GM19455 (cell line): ENCODE measurements around the gene KIAA1210.

Experiments
- ATAC-seq: cut with Tn5 transposase; IDR thresholded peaks from one replicate; pipeline ENCODE4 v1.9.1; 2021; ENCODE audit not compliant: unreplicated experiment

Gene KIAA1210

DNA sequence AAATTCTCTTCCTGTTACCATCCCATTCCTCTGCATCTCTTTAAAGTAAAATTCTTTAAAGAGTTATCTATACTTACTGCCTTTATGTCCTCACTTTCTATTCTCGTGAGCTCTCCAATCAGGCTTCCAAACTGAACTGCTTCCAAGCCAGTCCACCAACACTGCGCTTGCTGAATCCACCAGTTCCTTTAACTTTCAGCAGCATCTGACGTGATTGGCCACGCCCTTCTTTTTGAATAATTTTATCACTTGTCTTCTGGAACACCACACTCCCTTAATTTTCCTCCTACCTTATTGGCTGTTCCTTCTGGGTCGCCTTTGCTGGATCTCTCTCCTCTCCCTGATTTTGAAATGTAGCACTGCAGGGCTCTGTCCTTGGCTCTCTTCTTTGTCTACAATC is at the start of gene KIAA1210:
Gene KIAA1210 (minus strand): TSS at position 163 of the 400 bp plus-strand sequence. CDS start 4,170 bp downstream, outside the sequence.
- ATAC-seq, result no peak

DNA sequence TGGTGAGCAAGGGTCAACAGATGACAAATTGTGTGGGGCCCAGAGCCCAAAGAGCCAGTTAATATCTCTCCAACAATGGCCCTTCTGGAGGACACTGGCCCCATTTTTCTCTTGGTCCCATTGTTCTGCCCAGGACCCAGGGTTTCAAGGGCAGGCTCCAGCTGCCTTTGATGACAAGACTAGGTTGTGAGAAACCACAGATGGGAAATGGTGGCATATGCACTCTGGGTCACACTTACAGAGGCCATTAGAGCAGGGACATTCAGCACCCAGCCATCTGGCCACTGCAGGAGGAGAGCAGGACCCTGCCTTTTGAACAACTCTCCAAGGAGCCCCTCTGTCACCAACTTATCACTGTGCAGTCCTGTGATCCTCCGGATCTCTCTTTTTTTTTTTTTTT is 49.7 kb upstream of the KIAA1210 start:
- no peak for ATAC-seq

DNA sequence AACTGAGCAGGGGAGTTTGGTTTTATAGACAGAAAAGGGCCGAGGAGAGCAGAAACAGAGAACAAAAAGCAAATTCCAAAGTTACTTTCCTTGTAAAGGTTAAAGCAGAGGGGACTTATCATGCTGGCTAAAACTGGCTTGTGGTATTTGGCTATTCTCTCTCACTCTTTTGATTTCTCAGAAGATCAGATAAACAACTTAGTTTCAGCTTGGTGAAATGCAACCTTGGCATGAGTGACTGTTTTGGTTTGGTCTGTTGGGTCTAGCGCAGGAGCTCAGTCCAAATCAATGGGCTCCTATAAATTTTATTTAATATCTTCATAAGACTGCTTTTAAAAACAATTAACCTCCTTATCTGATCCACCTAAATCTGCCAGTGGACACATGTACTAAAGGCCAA is 47.3 kb upstream of the KIAA1210 start:
- no peak for ATAC-seq

DNA sequence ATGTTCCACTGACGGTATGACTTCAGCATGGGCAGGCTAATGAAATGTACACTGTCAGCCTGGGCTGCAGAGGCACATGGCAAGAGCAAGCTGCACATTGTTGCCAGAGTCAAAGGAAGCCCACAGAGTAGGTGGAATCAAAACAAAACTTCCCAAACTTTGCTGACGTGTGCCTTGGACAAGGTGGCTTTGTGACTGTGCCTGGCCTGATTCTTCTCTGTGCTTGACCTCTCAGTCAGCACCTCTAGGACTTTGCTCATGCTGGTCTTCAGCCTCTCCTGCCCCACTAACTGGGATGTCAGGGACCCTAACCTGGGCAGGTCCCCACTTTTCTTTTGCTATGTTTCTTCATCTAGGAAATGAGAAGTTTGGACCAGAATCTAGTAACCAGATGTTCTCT is 40.5 kb upstream of the KIAA1210 start:
- no peak for ATAC-seq

DNA sequence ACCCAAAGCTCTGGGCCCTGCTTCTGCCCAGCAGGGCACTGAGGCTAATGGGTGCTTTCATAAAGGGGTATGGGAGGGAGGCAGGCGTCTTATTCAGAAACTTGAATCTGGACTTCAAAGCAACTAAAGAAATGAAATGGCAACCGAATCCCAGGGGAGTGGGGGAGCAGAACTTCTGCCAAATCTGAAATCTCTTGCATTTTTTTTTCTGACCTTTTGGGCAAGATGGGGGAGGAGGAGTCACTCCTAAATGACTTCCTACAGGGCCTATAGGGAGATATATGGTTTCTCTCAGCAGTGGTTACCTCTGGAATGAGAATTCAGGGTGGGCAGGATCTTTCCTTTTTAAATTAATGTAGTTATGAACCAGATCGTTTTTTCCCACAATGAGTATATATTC is 30.6 kb upstream of the KIAA1210 start:
- no peak for ATAC-seq

DNA sequence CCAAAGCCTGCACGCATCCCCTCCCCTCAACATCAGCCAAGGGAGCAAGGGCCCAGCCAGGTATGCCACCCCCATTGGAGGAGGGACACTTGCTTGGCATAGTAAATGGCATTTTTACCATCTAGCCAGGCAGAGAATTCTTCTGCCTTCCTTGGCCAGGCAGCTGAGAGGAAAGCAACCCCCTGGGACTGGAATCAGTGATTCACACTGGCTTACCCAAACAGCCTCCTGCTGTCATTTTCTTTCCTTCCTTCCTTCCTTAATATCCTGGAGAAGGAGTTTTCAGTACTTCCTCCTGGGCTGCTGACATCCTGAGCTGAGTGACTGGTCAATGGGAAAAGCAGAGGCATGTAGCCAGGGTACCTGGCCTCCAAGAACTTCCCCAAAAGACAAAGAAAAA is 28.6 kb upstream of the KIAA1210 start:
- no peak for ATAC-seq

DNA sequence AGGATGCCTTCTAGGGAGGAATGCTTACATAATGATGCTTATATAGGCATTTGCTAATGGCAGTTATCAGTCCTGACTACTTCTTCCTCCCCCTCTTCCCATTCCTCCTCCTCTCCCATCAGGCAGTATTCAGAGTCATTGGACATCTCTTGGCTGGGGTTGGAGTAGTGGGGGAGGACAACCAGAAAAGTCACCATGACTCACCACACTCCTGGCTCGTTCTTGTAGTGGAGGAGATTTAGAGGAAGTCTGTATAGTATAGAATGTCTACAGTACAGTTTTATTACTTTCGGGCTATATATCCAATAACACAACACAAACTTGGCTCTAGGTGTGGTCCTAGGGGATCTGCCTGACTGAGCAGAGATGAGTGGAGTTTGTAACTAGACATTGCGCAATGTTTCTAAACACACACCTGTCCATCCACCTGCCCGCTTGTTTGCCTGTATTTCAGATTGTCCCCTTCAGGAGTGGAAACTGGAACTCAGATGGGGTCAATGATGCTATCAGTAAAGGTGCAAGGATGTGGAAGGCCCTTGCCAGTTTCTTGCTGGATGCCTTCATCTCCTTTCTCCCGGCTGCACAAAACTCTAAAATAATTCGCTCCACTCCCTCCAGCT is 27.9 kb upstream of the KIAA1210 start:
- ATAC-seq, result no peak

DNA sequence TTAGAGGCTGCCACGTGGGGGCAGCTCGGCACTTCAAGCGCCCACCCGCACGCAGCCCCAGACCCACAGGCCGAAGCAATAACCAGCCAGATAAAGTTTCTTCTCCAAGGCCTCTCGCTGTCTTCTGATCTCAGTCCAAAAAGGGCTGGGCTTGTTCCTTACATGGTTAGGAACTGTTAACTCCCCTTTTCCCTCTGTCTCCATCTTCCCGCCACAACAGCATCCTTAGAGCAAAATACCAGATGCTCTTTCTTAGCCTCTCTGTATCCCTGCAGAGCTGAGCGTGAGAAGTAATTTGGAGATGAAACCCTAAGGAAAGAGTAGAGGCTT is 23.4 kb upstream of the KIAA1210 start:
- ATAC-seq, result no peak

DNA sequence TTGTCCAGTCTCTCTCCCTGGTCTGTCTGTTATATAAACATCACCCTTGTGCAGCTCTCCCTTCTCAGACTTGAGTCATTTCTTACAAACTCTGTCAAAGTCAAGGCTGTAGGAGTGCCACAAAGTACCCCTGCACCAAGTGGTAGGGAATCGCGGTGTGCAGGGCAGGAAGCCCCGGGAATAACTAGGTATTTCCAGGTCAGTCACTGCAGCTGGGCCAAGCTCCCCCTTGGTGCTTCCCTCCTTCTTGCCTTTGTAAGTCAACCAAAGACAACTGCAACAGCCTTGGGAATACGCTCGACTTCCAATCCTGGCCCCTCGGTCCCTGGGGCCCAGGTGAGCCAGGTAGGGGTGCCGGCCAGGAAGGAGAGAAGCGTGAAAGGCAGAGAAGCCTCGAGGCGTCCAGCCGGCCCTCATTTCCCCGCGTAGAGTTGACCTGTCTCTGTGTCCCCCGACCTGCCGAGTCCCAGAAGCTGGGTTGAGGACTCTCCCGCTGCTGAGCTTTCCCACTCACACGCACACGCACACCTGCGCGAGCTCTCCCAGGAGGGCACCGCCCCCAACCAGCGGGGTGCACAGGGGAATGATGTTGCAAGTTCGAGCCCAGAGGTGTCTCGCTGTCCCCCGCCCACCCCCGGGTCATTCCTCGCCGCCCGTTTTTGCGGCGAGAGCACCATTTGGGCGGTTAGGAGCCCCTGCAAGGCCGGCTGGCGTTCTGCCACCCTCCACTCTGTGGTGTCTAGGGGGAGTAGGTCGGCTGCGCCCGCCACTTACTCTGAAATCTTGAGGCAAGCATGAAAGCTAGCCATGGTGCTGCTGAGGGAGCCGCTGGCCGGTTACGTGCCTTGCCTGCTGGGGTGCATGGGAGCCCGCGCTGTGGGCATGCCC is 22.8 kb upstream of the KIAA1210 start:
- ATAC-seq, result no peak

DNA sequence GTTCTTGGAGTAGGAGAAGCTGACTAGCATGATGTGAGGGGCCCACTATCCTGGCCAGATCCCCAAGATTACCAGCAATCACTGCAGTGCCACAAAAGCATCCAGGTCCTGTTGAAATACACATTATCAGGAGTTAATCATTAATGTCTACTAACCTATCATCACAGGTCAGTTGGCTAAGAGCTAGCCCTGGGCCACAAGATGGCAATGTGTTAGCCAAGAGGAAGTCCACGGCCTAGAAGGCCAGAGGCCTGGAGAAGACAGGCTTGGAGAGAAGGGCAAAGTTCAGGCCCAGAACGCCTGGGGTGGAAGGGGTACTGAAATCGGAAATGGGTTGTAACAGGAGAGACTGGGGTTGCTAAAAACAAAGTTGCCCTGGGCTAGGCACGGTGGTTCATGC is 19.9 kb upstream of the KIAA1210 start:
- ATAC-seq, result no peak

DNA sequence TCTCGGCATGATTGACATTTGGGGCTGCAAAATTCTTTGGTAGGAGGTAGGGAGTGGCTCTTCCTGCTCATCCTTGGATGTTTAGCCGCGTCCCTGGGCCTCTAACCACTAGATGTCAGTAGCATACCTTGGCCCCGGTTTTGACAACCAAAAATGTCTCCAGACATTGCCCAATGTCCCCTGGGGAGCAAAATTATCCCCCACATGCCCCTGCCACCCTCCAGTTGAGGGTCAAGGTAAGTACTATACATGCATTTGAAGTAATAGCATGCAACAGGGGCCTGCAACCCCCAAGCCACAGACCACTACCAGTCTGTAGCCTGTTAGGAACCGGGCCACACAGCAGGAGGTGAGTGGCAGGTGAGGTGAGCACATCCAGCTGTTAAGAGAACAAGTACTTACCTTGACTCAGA is 17.6 kb upstream of the KIAA1210 start:
- no peak for ATAC-seq

DNA sequence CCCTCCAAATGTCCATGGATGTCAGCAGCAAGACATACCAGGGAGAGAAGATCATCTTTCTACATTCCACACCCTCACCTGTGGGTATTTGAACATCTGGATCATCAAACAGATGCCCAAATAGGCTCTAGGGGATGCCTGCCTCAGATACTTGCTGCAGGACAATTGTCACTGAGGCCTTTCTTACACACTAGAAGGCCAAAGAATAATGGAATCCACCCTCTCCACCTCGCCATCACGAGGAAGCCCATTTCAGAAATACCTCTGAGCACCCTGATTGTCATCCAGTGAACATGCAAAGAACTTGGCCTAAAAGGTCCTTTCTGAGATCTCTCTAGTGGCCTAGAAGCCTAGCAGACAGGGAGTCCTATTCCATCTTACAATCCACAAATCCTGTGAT is 6.9 kb upstream of the KIAA1210 start:
- no peak for ATAC-seq

DNA sequence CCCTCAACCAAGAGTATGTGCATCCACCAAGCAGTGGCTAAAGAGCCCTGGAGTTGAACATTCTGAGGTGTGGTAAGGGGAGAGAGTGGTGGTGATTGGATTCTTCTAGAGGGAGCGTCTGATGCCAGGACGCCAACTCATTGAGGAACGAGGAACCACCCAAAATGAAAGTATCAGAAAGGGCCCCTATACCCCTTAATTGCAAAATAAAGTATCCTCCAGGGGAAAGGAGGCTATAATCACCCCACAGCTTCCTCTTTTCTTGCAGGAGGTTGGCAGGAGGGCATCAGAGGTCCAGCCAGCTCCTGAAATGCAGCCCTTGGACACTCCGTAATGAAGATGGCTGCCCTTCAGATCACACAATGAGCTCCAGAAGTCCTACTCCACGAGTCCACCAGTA is 5.3 kb upstream of the KIAA1210 start:
- no peak for ATAC-seq

DNA sequence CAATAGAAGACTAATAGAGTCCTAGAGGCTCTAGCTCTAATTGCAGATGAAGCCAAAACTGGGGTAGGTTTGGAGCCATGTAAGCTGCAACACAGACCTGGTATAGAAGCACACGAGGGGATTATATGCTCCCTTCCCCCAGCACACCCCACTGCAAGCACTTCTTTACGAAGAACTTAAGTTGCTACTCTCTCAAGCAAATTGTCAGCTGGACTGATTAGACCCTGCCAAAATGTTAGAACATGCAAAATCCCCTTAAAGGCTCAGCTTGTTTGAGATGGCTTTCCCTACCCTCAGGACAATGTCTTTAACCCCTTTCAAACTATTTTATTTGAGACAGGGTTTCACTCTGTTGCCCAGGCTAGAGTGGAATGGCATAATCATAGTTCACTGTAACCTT is 4.7 kb upstream of the KIAA1210 start:
- no peak for ATAC-seq

DNA sequence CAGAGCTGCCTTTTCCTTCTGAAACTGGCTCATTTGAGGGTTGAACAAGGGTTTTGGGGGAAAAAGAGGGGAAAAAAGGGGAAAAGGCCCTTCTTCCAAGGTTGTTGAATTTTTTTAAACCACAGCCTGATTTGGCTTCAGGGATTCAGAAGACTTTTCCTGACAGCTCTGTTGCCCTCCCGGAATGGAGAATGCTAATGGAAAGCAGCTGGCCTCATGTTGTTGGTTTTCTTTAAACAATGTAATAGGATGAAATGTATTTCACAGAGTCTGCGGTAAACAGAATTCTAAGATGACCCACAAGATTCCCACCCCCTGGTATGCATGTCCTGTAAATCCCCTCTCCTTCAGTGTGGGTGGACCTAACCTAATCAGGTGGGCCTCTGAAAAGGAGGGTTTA is 3.3 kb upstream of the KIAA1210 start:
- ATAC-seq, result no peak

DNA sequence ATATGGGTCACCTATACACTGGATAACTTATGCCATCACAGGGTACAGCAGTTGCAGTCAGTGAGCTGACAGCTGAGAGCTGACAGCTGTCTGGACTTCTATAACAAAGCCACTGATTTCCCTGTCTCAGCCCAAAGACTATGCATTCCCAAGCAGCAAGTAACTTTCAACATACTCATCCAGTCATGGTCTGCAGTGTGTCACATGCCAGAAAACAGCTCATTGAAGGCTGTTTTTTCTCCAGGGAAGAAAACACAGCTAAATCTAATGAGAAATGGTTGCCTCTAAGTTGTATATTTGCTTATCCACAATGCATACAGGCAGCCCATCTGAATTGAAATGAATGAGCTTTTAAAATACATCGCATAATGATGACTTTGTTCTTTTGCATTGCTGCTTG is 6.3 kb downstream of the KIAA1210 start:
- no peak for ATAC-seq

DNA sequence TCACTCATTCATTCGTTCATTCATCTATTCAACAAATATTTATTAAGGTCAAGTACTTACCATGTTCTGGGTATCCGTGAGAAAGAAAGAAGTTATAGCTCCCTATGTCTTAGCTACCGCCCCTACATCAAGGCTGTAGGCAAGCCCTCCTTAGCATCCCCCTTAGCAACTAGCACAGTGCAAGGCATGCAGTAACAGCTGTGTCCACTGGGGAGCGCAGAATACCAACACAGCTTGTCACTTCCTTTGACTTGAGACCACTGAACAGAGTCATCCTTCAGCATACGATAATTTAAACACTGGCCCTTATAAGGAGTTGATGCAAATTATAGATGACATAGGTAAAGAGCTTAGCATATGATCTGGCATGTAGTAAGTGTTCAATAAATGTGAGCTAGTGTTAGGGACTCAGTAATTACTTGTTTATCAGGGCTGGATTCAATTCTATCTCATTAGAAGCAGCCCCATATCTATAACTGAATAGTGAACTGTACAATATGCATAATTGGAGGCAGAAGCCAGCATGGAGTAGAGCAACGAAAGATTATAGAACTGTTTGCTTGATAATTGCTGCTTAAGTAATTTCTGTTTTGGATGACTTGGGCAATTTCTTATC is 8.7 kb downstream of the KIAA1210 start:
- peak; percentile 59 for ATAC-seq

DNA sequence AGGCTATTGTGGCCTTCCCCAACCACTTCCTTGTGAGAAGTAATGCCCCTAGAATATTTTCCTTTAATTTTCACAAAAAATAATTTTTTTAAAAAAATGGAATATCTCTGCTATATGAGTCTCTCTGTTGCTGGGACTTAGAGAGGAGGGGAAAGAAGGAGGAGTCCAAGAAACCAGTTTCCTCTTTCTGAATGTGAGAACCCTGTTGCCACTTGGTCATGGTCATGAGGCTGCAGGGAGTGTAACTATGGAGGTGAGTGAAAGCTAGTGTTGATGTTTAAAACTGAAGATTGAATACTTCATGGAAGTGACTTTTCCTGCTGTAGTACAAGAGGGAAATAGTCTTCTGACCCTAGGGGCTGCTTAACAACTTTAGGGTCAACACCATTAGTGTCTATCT is 20.4 kb downstream of the KIAA1210 start:
- no peak for ATAC-seq

DNA sequence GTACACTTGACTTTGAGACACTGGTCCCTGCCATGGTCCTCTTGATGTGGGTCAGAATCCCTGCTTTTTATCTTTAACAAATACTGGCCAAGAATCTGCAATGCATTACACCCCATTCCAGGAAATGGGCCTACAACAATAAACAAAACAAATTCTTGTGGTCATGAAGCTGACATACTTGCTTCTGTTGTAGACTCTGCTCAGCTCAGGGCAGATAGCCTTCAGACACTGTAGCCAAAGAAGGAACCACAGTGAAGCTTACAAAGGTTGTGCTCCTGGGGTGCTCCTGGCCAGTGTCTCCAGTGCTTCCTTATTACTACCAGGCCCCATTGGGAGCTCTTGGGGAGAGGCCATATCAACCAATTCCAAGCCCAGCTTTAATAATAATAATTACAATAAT is 21.8 kb downstream of the KIAA1210 start:
- ATAC-seq, result no peak

DNA sequence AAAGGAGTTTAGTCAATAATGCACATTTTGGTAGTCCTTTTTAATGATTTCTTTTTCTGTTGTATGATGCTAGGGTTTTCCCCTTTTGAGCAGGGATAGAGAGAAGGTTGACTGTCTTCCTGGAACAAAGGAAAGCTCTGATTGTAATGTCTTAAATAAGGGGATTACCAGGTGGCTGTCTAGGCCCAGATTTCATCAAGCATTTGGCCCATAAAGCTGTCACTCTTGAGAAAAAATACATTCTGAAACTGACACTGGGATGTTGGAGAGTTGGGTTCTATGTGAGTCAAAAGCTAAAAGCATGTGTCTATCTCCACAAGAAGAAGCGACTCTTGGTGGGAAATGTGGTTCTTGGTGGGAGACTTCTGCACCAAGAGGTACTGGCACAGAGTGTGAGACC is 26.4 kb downstream of the KIAA1210 start:
- ATAC-seq, result no peak

DNA sequence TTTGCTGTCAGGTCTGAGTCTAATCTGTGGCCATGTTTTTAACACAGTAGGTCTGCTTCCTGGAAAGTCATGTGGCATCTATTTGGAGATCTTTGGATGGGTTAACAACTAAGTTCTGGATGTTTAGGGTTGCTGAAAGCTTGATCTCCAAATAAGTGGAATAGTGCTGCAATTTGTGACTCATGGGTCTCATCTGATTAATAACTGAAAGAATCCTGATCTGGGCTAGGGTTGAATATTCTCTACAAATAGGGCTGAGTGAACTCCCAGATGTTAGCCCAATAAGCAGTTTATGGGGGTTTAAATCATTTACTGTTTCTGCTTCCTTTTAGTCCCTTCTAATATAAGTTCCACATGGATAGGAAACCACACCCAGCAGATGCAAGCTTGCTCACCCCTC is 31.7 kb downstream of the KIAA1210 start:
- ATAC-seq, result no peak

DNA sequence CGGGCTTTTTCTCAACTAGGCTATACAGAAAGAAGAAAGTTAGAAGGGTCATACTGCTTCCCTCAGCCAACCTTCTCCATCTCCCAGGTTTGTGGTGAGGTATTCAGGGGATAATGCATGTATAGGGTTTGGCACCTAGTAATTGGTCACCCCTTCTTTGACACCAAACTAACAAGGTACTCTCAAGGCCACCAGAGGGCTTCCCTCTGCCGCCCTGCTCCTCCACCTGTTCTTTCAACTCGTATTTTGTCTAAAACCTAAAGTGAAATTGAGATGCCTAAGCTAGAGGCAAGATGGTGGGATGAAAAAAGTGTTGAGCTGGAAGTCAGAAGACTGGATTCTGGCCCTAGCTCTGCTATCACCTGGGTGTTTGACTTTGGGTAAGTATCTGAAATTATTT is 32.8 kb downstream of the KIAA1210 start:
- ATAC-seq, result no peak
